ENCODE results near the gene PLCXD1. TPM values are rescaled to one million over a fixed set of nuclear protein-coding genes. Genes with fewer than 3 reads are reported as not detected.

PLCXD1 gene
- total and polyA plus RNA-seq, 10 donors, result 9.9 to 35.0 (median 21.5) TPM

- Histone ChIP-seq H3K27ac (no peak overlapping the region), H3K4me1 (peaks cover 0 to 16% (median 9%) of the 10 kb centered on the region in 6 donors), H3K9me3 (no peaks in the 10 kb centered on the region), H3K36me3 (peaks cover 0 to 81% (median 69%) of the 10 kb centered on the region in 6 donors), H3K4me3 (no peak overlapping the region), H3K27me3 (replicated peaks in 1 of 7) (no peaks in the 10 kb centered on the region)
- WGBS, 5 donors, result 91 to 94% (median 93%) methylated on average over 32 to 54 of the region's 54 CpGs
- no peak for TF ChIP-seq POLR2A (IDR thresholded peaks at IDR 0.05)
- peak in 1 of 3 donors; percentile 41 for TF ChIP-seq POLR2AphosphoS5 (IDR thresholded peaks at IDR 0.05)
- peak; percentile 79 for DNase-seq
- intact Hi-C loops (cut with DNase I; ENCODE audit: low total_unique reads), result no loop called here
Observed at GRCh38 chrX:312621-313331, 31.6 kb downstream of the PLCXD1 start.

GRCh38 chrX:313546-313945, 32.4 kb downstream of the PLCXD1 start:
- no peak for TF ChIP-seq CTCF (IDR thresholded peaks at IDR 0.05 in 8 of 11, conservative IDR thresholded peaks at IDR 0.05 in 3 of 11)
- TF ChIP-seq POLR2A (IDR thresholded peaks at IDR 0.05), result no peak
- TF ChIP-seq POLR2AphosphoS5 (IDR thresholded peaks at IDR 0.05), result no peak
- intact Hi-C loops (cut with DNase I; ENCODE audit: low total_unique reads), result no loop called here

GRCh38 chrX:314049-314448, 32.9 kb downstream of the PLCXD1 start:
- Histone ChIP-seq H3K4me3 (no peak overlapping the region), H3K36me3 (peaks cover 0 to 68% (median 57%) of the 10 kb centered on the region in 6 donors), H3K27me3 (replicated peaks in 1 of 7) (no peaks in the 10 kb centered on the region), H3K27ac (no peak overlapping the region), H3K9me3 (no peaks in the 10 kb centered on the region), H3K4me1 (peaks cover 0 to 19% (median 12%) of the 10 kb centered on the region in 6 donors)
- peak in 1 of 3 donors; percentile 37 for TF ChIP-seq POLR2AphosphoS5 (IDR thresholded peaks at IDR 0.05)
- no peak for TF ChIP-seq CTCF (IDR thresholded peaks at IDR 0.05 in 8 of 11, conservative IDR thresholded peaks at IDR 0.05 in 3 of 11)
- WGBS, 5 donors, result 95 to 98% (median 96%) methylated on average over 30 to 34 of the region's 34 CpGs
- DNase-seq, result peak; percentile 77
- intact Hi-C loops (cut with DNase I; ENCODE audit: low total_unique reads), result no loop called here

More at GRCh38 chrX:313546-313945, 32.4 kb downstream of the PLCXD1 start:
- 85 to 97% (median 89%) methylated on average over 8 of the region's 8 CpGs for WGBS, 5 donors
- Histone ChIP-seq H3K36me3 (peaks cover 0 to 73% (median 61%) of the 10 kb centered on the region in 6 donors), H3K4me1 (peaks cover 0 to 19% (median 11%) of the 10 kb centered on the region in 6 donors), H3K27ac (no peak overlapping the region), H3K27me3 (replicated peaks in 1 of 7) (no peaks in the 10 kb centered on the region), H3K9me3 (no peaks in the 10 kb centered on the region), H3K4me3 (no peak overlapping the region)
- peak; percentile 64 for DNase-seq

GRCh38 chrX:314781-315595, 33.8 kb downstream of the PLCXD1 start:
- H3K27ac ChIP-seq, result no peak overlapping the region
- 85 to 94% (median 90%) methylated on average over 47 to 51 of the region's 51 CpGs for WGBS, 5 donors
- intact Hi-C loops (cut with DNase I; ENCODE audit: low total_unique reads), result no loop called here
- H3K4me1 ChIP-seq, result peaks cover 1 to 26% (median 17%) of the 10 kb centered on the region in 6 donors
- H3K27me3 ChIP-seq (replicated peaks in 1 of 7), result peaks cover 0 to 4% (median 0%) of the 10 kb centered on the region in 7 donors
- DNase-seq, result peak; percentile 78
- no peak for TF ChIP-seq POLR2A (IDR thresholded peaks at IDR 0.05)
- TF ChIP-seq POLR2AphosphoS5 (IDR thresholded peaks at IDR 0.05), result peak in 2 of 3 donors; percentile 7 to 29
- peaks cover 0 to 63% (median 52%) of the 10 kb centered on the region in 6 donors for H3K36me3 ChIP-seq
- H3K9me3 ChIP-seq, result no peaks in the 10 kb centered on the region
- no peak overlapping the region for H3K4me3 ChIP-seq

Data from spleen (tissue), 11 donors.